ENCODE measurements around the gene PRKN. TPM values are rescaled to one million over a fixed set of nuclear protein-coding genes. Genes with fewer than 3 reads are reported as not detected.

The PRKN gene
- total and polyA plus RNA-seq, 9 of the 15 experiments (the other 6 are each of a cell fraction or from before 2014, with no cell fraction given) = 0.03 to 0.96 (median 0.15) TPM; not detected in 2

DNA sequence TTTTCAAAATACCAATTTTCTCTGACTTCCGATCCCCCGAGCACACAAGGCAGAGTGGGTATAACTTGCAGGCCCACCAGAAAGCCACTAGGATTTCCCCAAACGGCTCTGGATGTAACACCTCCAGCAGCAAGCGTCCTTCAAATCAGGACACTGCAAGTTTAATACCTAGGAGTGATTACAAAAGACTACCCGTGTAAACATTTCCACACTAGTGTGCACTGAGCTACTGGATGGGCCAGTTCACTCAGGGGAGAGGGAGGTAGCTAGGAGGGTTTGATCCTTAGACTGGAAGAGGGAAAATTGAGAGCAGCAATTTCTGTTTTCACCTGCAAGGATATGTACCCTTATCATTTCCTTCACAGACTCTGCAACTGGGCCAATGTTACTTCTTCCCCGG lies 1361.9 kb downstream of the PRKN start:
- FAIRE-seq (no peak), DNase-seq (ENCODE audit: extremely low read depth in 1 of 4, low spot score in 3 of 4) (no peak), ATAC-seq (no peak; the same call in 2 of the 3 replicates)
- TF ChIP-seq, protein P1, sequence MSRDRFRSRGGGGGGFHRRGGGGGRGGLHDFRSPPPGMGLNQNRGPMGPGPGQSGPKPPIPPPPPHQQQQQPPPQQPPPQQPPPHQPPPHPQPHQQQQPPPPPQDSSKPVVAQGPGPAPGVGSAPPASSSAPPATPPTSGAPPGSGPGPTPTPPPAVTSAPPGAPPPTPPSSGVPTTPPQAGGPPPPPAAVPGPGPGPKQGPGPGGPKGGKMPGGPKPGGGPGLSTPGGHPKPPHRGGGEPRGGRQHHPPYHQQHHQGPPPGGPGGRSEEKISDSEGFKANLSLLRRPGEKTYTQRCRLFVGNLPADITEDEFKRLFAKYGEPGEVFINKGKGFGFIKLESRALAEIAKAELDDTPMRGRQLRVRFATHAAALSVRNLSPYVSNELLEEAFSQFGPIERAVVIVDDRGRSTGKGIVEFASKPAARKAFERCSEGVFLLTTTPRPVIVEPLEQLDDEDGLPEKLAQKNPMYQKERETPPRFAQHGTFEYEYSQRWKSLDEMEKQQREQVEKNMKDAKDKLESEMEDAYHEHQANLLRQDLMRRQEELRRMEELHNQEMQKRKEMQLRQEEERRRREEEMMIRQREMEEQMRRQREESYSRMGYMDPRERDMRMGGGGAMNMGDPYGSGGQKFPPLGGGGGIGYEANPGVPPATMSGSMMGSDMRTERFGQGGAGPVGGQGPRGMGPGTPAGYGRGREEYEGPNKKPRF (IDR thresholded peaks at IDR 0.05; ENCODE audit: low read depth, low read length) = no peak
- no peak for TF ChIP-seq TEAD1 (CRISPR knock-in tag; IDR thresholded peaks at IDR 0.05)
- no peak for TF ChIP-seq EP400 (IDR thresholded peaks at IDR 0.05)
- no peak for TF ChIP-seq BRD9 (IDR thresholded peaks at IDR 0.05; ENCODE audit: low read depth, partially characterized antibody)
- no peak for TF ChIP-seq PYGO2 (tag; IDR thresholded peaks at IDR 0.05)
- no peak for TF ChIP-seq EZH2 (IDR thresholded peaks at IDR 0.05; ENCODE audit: borderline replicate concordance, low read depth, low read length)
- TF ChIP-seq, protein P2, sequence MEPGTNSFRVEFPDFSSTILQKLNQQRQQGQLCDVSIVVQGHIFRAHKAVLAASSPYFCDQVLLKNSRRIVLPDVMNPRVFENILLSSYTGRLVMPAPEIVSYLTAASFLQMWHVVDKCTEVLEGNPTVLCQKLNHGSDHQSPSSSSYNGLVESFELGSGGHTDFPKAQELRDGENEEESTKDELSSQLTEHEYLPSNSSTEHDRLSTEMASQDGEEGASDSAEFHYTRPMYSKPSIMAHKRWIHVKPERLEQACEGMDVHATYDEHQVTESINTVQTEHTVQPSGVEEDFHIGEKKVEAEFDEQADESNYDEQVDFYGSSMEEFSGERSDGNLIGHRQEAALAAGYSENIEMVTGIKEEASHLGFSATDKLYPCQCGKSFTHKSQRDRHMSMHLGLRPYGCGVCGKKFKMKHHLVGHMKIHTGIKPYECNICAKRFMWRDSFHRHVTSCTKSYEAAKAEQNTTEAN (CRISPR knock-in tag; IDR thresholded peaks at IDR 0.05) = no peak
- TF ChIP-seq RHOXF2B (CRISPR knock-in tag; conservative IDR thresholded peaks at IDR 0.05) = no peak
- TF ChIP-seq, protein P3, sequence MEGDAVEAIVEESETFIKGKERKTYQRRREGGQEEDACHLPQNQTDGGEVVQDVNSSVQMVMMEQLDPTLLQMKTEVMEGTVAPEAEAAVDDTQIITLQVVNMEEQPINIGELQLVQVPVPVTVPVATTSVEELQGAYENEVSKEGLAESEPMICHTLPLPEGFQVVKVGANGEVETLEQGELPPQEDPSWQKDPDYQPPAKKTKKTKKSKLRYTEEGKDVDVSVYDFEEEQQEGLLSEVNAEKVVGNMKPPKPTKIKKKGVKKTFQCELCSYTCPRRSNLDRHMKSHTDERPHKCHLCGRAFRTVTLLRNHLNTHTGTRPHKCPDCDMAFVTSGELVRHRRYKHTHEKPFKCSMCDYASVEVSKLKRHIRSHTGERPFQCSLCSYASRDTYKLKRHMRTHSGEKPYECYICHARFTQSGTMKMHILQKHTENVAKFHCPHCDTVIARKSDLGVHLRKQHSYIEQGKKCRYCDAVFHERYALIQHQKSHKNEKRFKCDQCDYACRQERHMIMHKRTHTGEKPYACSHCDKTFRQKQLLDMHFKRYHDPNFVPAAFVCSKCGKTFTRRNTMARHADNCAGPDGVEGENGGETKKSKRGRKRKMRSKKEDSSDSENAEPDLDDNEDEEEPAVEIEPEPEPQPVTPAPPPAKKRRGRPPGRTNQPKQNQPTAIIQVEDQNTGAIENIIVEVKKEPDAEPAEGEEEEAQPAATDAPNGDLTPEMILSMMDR (IDR thresholded peaks at IDR 0.05 in 2 of 3, conservative IDR thresholded peaks at IDR 0.05 in 1 of 3; ENCODE audit: insufficient read depth in 2 of 3, low read depth in 1 of 3, low read length in 3 of 3) = no peak
- TF ChIP-seq DIDO1 (tag; IDR thresholded peaks at IDR 0.05; ENCODE audit: low read depth) = no peak
- no peak for TF ChIP-seq NFE2 (IDR thresholded peaks at IDR 0.05; ENCODE audit: low read depth)
- TF ChIP-seq, protein P4, sequence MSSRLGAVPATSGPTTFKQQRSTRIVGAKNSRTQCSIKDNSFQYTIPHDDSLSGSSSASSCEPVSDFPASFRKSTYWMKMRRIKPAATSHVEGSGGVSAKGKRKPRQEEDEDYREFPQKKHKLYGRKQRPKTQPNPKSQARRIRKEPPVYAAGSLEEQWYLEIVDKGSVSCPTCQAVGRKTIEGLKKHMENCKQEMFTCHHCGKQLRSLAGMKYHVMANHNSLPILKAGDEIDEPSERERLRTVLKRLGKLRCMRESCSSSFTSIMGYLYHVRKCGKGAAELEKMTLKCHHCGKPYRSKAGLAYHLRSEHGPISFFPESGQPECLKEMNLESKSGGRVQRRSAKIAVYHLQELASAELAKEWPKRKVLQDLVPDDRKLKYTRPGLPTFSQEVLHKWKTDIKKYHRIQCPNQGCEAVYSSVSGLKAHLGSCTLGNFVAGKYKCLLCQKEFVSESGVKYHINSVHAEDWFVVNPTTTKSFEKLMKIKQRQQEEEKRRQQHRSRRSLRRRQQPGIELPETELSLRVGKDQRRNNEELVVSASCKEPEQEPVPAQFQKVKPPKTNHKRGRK (tag; IDR thresholded peaks at IDR 0.05) = no peak
- no peak for TF ChIP-seq MTA2 (IDR thresholded peaks at IDR 0.05; ENCODE audit: low read depth)
- CTCF ChIA-PET (ENCODE audit: low intra/inter-chr PET ratio) = no interaction called here
- in situ Hi-C loops (cut with MboI) (loop anchor here (5.0 kb wide), 1 partner anchor 218 kb away; no protein-coding TSS in a partner anchor), intact Hi-C loops (cut with micrococcal nuclease) (no loop called here)
- H3K4me1 ChIP-seq (replicated peaks in 1 of 2; ENCODE audit: control insufficient read depth in 2 of 2, insufficient read depth in 2 of 2, low read length in 2 of 2) = no peaks in the 10 kb centered on the region
- H3K9me3 ChIP-seq (replicated peaks; ENCODE audit: control insufficient read depth, insufficient read depth, low read depth, low read length) = peaks cover 12% of the 10 kb centered on the region
- H3K9ac ChIP-seq (ENCODE audit: insufficient read depth in 1 of 2, low read depth in 2 of 2, low read length in 2 of 2) = no peak overlapping the region
- no peaks in the 10 kb centered on the region for H4K20me1 ChIP-seq (replicated peaks; ENCODE audit: control insufficient read depth, insufficient read depth, low read length)
- H3K36me3 ChIP-seq (ENCODE audit: control insufficient read depth, insufficient read depth, low read length) = no peaks in the 10 kb centered on the region
- no peak overlapping the region for H3K27ac ChIP-seq (ENCODE audit: extremely low read depth, low read depth, low read length)
- no peaks in the 10 kb centered on the region for H3K79me2 ChIP-seq (ENCODE audit: control insufficient read depth, insufficient read depth, low read length)
- H3K4me2 ChIP-seq (ENCODE audit: insufficient read depth, low read length) = no peak overlapping the region
- no peak overlapping the region for H3K4me3 ChIP-seq
- POLR2A ChIA-PET = interaction anchor here (0.7 to 1.4 kb wide), 4 partner anchors 8 to 137 kb away, joined by 3 to 6 read pairs (median 4); no protein-coding TSS in a partner anchor
- no peak overlapping the region for H2AFZ ChIP-seq (ENCODE audit: low read depth, low read length)
- BruUV-seq (replicated peaks) = no TSS peak
- no peaks in the 10 kb centered on the region for H3K27me3 ChIP-seq (ENCODE audit: control insufficient read depth in 2 of 2, insufficient read depth in 2 of 2, low read length in 2 of 2)
- no peaks in the 10 kb centered on the region for H3K9me1 ChIP-seq (ENCODE audit: control insufficient read depth, insufficient read depth, low read length)
- 42% methylated on average over 6 of the region's 6 CpGs for WGBS (ENCODE audit: insufficient coverage, low coverage, missing lambda C conversion rate)
